Calu3 (cell line): ENCODE measurements around the gene OR8K5. TPM values are rescaled to one million over a fixed set of nuclear protein-coding genes. Genes with fewer than 3 reads are reported as not detected.
"Not testable (repeated sequence)": the region's sequence is repeated elsewhere in the genome, so short reads cannot be mapped to it uniquely, and the experiment has no call there.

Experiments used
- BruUV-seq: library from RNA; stranded (reverse); fragments of 400-500 nt; replicated peaks from 2 replicates; lab custom pipeline; 2021; lab: Mats Ljungman, UMichigan
- CTCF ChIA-PET: fragments of 300-600 bp; sonication (Branson Sonifier 250); formaldehyde crosslinking; loops from one replicate; lab custom pipeline; 2022; ENCODE audit warnings: antibody characterized with exemption; lab: Charles Lee
- DNase-seq: peaks from one replicate; pipeline ENCODE4 v3.0.0; 2022
- H3K27ac Mint-ChIP-seq: one replicate; pipeline ENCODE4 v1.8.0; 2022; ENCODE audit warnings: mixed read lengths; ENCODE audit not compliant: unreplicated experiment
- H3K27me3 Mint-ChIP-seq: one replicate; pipeline ENCODE4 v1.8.0; 2022; ENCODE audit warnings: mixed read lengths; ENCODE audit not compliant: unreplicated experiment
- H3K36me3 Mint-ChIP-seq: one replicate; pipeline ENCODE4 v1.8.0; 2022; ENCODE audit warnings: mild to moderate bottlenecking, moderate library complexity, mixed read lengths; ENCODE audit not compliant: insufficient read depth, unreplicated experiment
- H3K4me1 Mint-ChIP-seq: one replicate; pipeline ENCODE4 v1.8.0; 2022; ENCODE audit warnings: mild to moderate bottlenecking, low read depth, mixed read lengths; ENCODE audit not compliant: unreplicated experiment
- H3K4me3 Mint-ChIP-seq: one replicate; pipeline ENCODE4 v1.8.0; 2022; ENCODE audit warnings: mild to moderate bottlenecking, low read depth, moderate library complexity, mixed read lengths; ENCODE audit not compliant: unreplicated experiment
- H3K9me3 Mint-ChIP-seq: one replicate; pipeline ENCODE4 v1.8.0; 2022; ENCODE audit warnings: low read depth, mixed read lengths; ENCODE audit not compliant: unreplicated experiment
- CTCF ChIP-seq: fragments of 200-600 bp; IDR thresholded peaks from one replicate; pipeline ENCODE4 v1.8.0; 2022; ENCODE audit warnings: antibody characterized with exemption; ENCODE audit not compliant: unreplicated experiment
- intact Hi-C: fragments of 100-400 bp; cut with micrococcal nuclease; formaldehyde crosslinking; loops from one replicate; pipeline ENCODE4 v1.10.0; 2022; ENCODE audit not compliant: unreplicated experiment
- total RNA-seq: library from RNA; stranded (reverse); gene quantifications from 2 replicates; pipeline ENCODE4 v1.2.3, GENCODE V29; 2022

OR8K5 gene
- total RNA-seq, 1 experiment from 2014 or later: not detected

- H3K36me3 Mint-ChIP-seq: no peaks in the 10 kb centered on the region
- H3K9me3 Mint-ChIP-seq: peaks cover 12% of the 10 kb centered on the region
- TF ChIP-seq CTCF: no peak
- H3K4me3 Mint-ChIP-seq: no peak overlapping the region
- no peak overlapping the region for H3K27ac Mint-ChIP-seq
- intact Hi-C loops: no loop called here
- H3K4me1 Mint-ChIP-seq: no peaks in the 10 kb centered on the region
- no peak for DNase-seq
- no TSS peak for BruUV-seq
- CTCF ChIA-PET: no interaction called here
- H3K27me3 Mint-ChIP-seq: no peaks in the 10 kb centered on the region
Measured at GRCh38 chr11:56163804-56164203, 3.7 kb upstream of the OR8K5 start.

GRCh38 chr11:56152333-56152732 is 7.8 kb downstream of the OR8K5 start:
- CTCF ChIA-PET: no interaction called here
- Mint-ChIP-seq H3K27me3 (no peaks in the 10 kb centered on the region), H3K36me3 (no peaks in the 10 kb centered on the region), H3K9me3 (peaks cover 13% of the 10 kb centered on the region), H3K4me3 (no peak overlapping the region), H3K4me1 (no peaks in the 10 kb centered on the region), H3K27ac (no peak overlapping the region)
- DNase-seq: no peak
- intact Hi-C loops: no loop called here
- BruUV-seq: no TSS peak
- no peak for TF ChIP-seq CTCF

GRCh38 chr11:56151376-56151775 is 8.7 kb downstream of the OR8K5 start:
- BruUV-seq: no TSS peak
- Mint-ChIP-seq H3K27me3 (no peaks in the 10 kb centered on the region), H3K27ac (no peak overlapping the region), H3K4me3 (no peak overlapping the region), H3K36me3 (no peaks in the 10 kb centered on the region), H3K4me1 (no peaks in the 10 kb centered on the region), H3K9me3 (peaks cover 13% of the 10 kb centered on the region)
- intact Hi-C loops: no loop called here
- CTCF ChIA-PET: no interaction called here
- no peak for TF ChIP-seq CTCF
- no peak for DNase-seq

- CTCF ChIA-PET, H3K4me3 Mint-ChIP-seq, H3K4me1 Mint-ChIP-seq, H3K27me3 Mint-ChIP-seq, BruUV-seq, H3K27ac Mint-ChIP-seq, DNase-seq, H3K9me3 Mint-ChIP-seq, H3K36me3 Mint-ChIP-seq, intact Hi-C loops: not testable (repeated sequence)
Measured at GRCh38 chr11:56143681-56144080, 16.4 kb downstream of the OR8K5 start.

- no peaks in the 10 kb centered on the region for H3K27me3 Mint-ChIP-seq
- intact Hi-C loops: no loop called here
- no peak within 1 kb of the TSS for H3K4me3 Mint-ChIP-seq
- no peak for DNase-seq
- no peaks in the 10 kb centered on the region for H3K36me3 Mint-ChIP-seq
- CTCF ChIA-PET: no interaction called here
- H3K4me1 Mint-ChIP-seq: no peaks in the 10 kb centered on the region
- no TSS peak for BruUV-seq
- H3K27ac Mint-ChIP-seq: no peak within 1 kb of the TSS
- no peak for TF ChIP-seq CTCF
- no peaks in the 10 kb centered on the region for H3K9me3 Mint-ChIP-seq
Measured at GRCh38 chr11:56140151-56140661, 19.9 kb downstream of the OR8K5 start, which contains the start of gene OR8J3. Gene OR8J3, minus strand, starts transcription at chr11:56140201. Its CDS starts 2,483 bp downstream, at chr11:56137718.
